HG03196 (cell line): ENCODE data around the gene CDK10.

ENCODE experiments used
- ATAC-seq: cut with Tn5 transposase; IDR thresholded peaks from one replicate; pipeline ENCODE4 v1.9.1; 2021; ENCODE audit not compliant: unreplicated experiment

CDK10 gene

DNA sequence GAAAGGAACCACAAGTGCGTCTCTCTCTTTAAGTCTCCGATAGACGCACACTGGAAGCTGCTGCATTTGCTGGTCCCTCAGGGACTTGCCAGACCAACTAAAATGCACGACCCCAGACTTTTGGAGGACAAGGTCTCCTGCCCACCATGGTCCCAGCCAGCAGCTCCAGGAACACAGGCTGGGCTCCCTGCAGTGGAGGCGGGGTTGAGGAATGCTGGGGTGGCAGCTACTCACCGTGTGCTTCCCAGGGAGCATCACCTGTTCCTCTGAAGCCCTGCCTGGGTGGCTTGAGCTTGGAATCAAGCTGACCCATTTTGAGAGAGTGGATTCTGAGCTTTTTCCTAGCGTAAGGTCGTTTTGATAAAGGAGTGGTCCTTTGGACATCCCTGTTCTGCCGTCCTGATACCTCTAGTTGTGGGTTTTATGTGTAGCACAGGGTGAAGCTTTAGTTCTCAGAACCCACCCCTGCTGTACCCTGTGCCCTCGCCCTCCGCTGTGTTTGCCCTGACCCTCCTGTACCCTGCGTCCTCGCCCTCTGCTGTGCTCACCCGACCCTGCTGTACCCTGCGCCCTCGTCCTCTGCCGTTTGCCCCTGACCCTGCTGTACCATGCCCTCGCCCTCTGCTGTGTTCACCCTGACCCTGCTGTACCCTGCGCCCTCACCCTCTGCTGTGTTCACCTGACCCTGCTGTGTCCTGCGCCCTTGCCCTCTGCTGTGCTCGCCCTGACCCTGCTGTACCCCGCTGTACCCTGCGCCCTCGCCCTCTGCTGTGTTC, 45.8 kb downstream of the CDK10 start:
- ATAC-seq, result no peak

DNA sequence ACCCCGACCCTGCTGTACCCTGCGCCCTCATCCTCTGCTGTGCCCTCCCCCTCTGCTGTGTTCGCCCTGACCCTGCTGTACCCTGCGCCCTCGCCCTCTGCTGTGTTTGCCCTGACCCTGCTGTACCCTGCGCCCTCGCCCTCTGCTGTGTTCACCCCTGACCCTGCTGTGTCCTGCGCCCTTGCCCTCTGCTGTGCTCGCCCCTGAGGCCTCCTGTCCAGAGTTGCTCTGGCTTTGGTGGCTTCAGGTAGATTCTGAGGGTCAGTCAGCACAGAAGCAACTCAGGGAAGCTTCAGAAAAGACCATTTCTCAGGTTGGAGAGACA, 46.4 kb downstream of the CDK10 start:
- no peak for ATAC-seq

DNA sequence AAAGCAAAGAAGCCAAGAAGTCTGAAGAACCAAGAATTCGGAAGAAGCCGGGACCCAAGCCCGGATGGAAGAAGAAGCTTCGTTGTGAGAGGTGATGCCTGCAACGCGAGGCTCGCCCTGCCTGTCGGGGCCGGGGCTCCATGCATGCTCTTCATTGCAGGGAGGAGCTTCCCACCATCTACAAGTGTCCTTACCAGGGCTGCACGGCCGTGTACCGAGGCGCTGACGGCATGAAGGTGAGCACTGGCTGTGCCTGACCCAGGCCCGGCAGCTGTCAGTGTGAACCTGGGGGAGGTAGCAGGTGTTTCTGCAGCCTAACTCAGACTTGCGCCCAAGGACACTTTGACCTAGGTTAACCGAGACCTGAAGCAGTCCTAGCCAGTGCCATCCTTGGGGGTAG, 46.8 kb downstream of the CDK10 start:
- no peak for ATAC-seq

DNA sequence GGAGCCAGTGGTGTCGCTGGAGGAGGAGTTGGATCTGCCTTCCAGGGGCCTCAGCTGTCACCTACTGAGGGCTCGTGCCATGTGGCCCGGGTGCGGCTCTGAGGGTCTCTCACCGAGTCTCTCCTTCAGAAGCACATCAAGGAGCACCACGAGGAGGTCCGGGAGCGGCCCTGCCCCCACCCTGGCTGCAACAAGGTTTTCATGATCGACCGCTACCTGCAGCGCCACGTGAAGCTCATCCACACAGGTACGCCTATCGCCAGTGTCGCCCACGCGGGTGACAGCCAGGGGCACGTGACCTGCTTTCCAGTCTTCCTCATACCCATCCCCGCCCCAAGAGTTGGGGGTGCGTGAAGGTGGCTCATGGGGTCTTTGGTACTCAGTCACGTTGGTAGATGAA, 47.3 kb downstream of the CDK10 start:
- ATAC-seq, result no peak

DNA sequence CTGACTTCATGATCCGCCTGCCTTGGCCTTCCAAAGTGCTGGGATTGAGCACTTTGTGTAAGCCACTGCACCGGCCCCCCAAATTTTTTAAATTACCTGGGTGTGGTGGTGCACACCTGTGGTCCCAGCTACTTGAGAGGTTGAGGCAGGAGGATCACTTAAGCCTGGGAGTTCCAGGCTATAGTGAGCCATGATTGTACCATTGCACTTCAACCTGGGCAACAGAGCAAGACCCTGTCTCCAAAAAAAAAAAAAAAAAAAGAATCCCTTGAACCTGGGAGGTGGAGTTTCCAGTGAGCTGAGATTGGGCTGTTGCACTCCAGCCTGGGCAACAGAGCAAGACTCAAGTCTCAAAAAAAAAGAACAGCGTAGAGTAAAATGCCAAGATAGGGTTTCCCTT, 50.1 kb downstream of the CDK10 start:
- no peak for ATAC-seq

DNA sequence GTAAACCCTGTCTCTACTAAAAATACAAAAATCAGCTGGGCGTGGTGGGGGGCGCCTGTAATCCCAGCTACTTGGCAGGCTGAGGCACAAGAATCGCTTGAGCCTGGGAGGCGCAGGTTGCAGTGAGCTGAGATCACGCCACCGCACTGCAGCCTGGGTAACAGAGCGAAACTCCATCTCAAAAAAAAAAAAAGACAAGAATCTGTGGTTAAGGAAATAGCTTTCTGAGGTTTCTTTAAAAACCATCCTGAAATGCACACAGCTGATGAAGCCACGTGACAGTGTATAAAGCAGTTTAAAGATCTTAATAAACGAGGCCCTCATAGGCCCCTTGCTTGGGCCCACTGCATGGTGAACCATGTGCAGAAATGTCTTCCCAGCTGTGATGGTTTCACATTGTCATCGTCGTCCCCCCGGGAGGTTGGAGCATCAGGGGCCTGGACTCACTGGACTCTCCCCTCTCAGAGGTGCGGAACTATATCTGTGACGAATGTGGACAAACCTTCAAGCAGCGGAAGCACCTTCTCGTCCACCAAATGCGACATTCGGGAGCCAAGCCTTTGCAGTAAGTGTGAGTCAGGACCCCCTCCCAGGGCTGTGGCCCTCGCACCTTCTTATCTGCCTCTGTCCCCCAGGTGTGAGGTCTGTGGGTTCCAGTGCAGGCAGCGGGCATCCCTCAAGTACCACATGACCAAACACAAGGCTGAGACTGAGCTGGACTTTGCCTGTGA, 51.0 kb downstream of the CDK10 start:
- no peak for ATAC-seq

DNA sequence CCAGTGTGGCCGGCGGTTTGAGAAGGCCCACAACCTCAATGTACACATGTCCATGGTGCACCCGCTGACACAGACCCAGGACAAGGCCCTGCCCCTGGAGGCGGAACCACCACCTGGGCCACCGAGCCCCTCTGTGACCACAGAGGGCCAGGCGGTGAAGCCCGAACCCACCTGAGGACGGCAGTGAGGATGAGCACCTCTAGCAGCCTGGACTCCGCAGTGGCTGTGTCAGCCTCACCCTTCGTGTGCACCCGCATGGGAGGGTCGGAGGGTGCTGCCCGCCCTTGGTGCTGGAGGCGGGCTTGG, 51.5 kb downstream of the CDK10 start:
- ATAC-seq, result no peak

DNA sequence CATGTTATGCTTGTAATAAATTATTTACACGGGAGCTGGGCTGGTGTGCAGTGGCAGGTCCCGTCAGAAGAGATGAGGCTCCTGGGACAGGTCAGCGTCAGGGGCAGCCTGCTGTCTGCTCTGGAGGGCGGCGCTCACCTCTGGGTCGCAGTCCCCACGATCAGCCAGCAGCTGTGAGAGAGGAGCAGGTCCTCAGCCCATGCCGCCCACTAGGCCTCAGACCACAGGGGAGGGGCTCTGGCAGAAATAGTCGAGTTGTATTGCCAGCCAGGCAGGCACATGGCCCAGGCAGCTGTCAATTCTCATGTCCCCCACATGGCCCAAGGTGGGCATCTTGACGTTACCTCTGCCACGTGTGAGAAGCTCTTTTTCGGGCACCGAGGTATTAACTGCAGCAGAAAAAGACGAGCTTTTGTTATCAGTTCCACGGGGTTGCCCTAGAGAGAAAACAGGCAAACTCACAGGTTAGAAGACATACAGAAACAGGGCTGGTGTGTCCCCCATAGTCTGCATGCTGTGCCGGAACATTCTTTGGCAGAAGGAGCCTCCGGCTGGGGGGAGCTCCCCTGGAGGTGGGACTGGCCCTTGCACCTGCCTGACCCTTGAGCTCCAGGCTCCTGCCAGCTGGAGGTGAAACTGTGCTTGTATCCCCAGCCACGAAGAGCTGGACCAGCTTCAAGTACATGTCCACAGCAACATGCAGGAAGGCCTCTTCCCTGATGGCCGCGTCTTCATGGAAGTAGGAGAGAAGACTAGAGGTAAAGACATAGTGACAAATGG, 52.2 kb downstream of the CDK10 start:
- ATAC-seq, result no peak

DNA sequence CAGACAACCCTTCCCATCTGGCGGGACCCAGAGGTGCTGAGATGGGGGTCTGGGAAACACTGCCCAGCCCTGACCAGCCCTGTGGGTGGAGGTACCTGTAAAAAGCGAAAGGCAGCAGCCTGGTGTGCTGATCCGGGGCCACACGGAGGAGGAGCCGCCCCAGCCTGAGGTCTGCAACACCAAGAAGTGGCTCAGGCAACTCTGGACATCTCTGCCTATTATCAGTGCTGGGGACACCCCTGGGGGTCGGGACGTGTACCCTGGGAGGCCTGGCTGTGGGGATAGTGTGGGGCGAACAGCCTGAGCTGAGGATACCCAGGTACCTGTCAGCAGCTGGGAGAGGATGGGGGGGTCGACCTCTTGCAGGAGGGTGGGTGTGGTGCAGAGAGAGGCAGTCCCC, 52.9 kb downstream of the CDK10 start:
- ATAC-seq, result no peak

DNA sequence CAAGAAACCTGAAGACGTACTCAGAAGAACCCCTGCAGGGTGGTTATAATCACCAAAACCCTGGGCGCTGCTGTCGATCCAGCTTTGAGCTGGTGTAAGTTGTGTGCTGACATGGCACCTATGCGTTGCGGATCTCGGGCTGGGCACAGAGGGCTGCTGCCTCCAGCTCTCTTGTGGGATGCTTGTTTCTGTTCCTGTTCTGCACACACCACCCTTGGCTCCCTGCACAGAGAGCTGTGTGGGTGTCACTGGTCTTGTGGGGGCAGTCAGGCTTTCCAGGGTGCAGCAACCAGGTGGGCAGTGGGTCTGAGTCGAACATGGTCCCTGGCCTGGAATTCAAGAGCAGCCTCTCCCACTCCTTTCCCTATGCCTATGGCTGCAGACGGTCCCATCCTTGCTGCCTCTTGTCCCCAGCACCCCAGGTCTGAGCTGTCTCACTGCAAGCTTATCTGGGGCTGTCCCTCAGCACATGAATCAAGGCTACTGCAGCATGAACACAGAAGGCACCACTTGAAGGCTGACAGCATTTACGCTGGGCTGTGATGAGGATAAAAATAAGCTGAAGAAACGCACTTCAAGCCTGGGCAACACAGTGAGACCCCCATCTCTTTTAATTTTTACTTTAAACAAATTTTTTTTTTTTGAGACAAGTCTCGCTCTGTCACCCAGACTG, 55.0 kb downstream of the CDK10 start:
- ATAC-seq, result no peak

DNA sequence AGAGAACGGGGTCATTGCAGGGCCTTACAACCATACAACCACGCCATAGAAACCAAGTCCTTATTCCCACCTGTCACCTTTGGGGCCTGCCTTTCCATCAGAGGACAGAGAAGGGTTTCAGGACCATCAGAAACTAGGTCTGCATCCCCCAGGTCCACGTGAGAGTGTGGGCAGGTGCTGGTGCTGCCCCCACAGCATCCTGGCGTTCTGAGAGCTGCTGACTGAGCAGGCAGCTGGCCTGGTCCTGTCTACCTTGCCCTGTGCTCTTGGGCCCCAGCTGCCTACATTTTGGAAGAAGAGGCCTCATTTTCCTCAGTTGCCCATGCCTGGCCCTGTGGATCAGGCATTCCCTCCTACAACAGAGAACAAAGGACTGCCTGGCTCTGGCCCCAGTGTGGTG, 56.5 kb downstream of the CDK10 start:
- ATAC-seq, result no peak

DNA sequence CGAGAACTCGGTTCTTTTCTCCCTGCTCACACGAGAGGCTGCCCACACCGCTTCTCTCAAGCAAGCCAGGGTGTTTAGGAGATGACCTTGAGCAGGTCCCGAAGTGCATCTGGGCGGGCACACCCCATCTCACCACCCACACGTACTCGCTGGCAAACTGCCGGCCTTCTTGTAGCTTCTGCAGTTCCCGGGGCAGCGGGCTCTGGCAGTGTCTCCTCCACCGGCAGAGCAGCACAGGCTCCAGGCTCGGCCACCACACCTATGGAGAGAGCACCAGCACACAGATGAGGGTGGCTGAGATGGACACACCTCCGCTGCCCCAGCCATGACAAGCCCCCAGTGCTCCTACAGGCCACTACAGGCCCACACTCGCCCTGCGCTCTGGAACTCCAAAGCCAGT, 58.3 kb downstream of the CDK10 start:
- ATAC-seq, result no peak
